Spleen (tissue), 11 donors: Measurements from ENCODE around the gene CD48. TPM values are rescaled to one million over a fixed set of nuclear protein-coding genes. Genes with fewer than 3 reads are reported as not detected.

Experiments
- DNase-seq: peaks from one replicate; pipeline ENCODE4 v3.0.0-alpha.2; 2020
- H3K27ac ChIP-seq, 8 donors: fragments of 200-600 bp; sonication (generic) in 7 of 8; 1 replicate in 4 of 8; 2 replicates in 4 of 8; pipeline versions ENCODE4 v1.5.0 to v1.8.0; 2016 to 2021; ENCODE audit warnings: inconsistent platforms in 4 of 8, mild to moderate bottlenecking in 4 of 8, moderate library complexity in 1 of 8
- H3K27me3 ChIP-seq, 7 donors: fragments of 200-600 bp; sonication (generic) in 6 of 7; replicated peaks in 1 of 7; 1 replicate in 4 of 7; 2 replicates in 3 of 7; pipeline versions ENCODE4 v1.5.0 to v1.8.0; 2016 to 2021; ENCODE audit warnings: inconsistent platforms in 3 of 7, mild to moderate bottlenecking in 1 of 7
- H3K36me3 ChIP-seq, 6 donors: fragments of 200-600 bp; sonication (generic) in 5 of 6; 1 replicate in 4 of 6; 2 replicates in 2 of 6; pipeline versions ENCODE4 v1.5.0 to v1.8.0; 2016 to 2021; ENCODE audit warnings: inconsistent platforms in 2 of 6
- H3K4me1 ChIP-seq, 6 donors: fragments of 200-600 bp; sonication (generic) in 5 of 6; 1 replicate in 3 of 6; 2 replicates in 3 of 6; pipeline versions ENCODE4 v1.5.0 to v1.8.0; 2016 to 2021; ENCODE audit warnings: inconsistent platforms in 3 of 6
- H3K4me3 ChIP-seq, 8 donors: fragments of 200-600 bp; sonication (generic) in 7 of 8; 1 replicate in 4 of 8; 2 replicates in 4 of 8; pipeline versions ENCODE4 v1.5.0 to v1.8.0; 2016 to 2021; ENCODE audit warnings: inconsistent platforms in 4 of 8, mild to moderate bottlenecking in 4 of 8, moderate library complexity in 2 of 8
- H3K9me3 ChIP-seq, 8 donors: fragments of 200-600 bp; sonication (generic) in 7 of 8; 1 replicate in 4 of 8; 2 replicates in 4 of 8; pipeline versions ENCODE4 v1.5.0 to v1.8.0; 2016 to 2021; ENCODE audit warnings: inconsistent platforms in 4 of 8
- CTCF ChIP-seq, 11 experiments: fragments of 200-600 bp in 7 of 11; fragments of 450-650 bp in 4 of 11; sonication (generic) in 4 of 11; IDR thresholded peaks in 8 of 11; conservative IDR thresholded peaks in 3 of 11; 1 replicate in 7 of 11; 2 replicates in 4 of 11; pipeline versions ENCODE4 v1.4.0 to v1.8.0; 2016 to 2021; ENCODE audit warnings: antibody characterized with exemption in 11 of 11, inconsistent platforms in 4 of 11, mild to moderate bottlenecking in 1 of 11
- POLR2A ChIP-seq, 3 donors: fragments of 450-650 bp; IDR thresholded peaks; one replicate each; pipeline ENCODE4 v1.5.1; 2017; ENCODE audit warnings: antibody characterized with exemption in 3 of 3, mild to moderate bottlenecking in 1 of 3
- POLR2AphosphoS5 ChIP-seq, 3 donors: sonication (generic); formaldehyde crosslinking; IDR thresholded peaks; one replicate each; pipeline ENCODE4 v1.5.1; 2017; ENCODE audit warnings: antibody characterized with exemption in 3 of 3
- WGBS, 5 donors: extraction: QIAGEN DNeasy Blood & Tissue Kit in 3 of 5; methylation state at CpG; one replicate each; pipeline versions ENCODE4 v1.1.5 to v1.1.7; 2013 to 2018; 5-methylcytosine and 5-hydroxymethylcytosine counted together
- intact Hi-C: fragments of 100-400 bp; cut with DNase I; formaldehyde crosslinking; loops from one replicate; pipeline ENCODE4 v1.15.0; 2023; ENCODE audit warnings: low total_unique reads
- polyA plus RNA-seq, 3 donors: library from polyadenylated mRNA; stranded (reverse); fragments of 200-250 nt; gene quantifications; one replicate each; pipeline ENCODE4 v1.2.1, GENCODE V29; 2013
- total RNA-seq, 7 donors: library from RNA; depleted of rRNA in 3 of 7; stranded (reverse); fragments of >200 nt in 3 of 7; fragmentation: NEBNext Ultra II Directional in 4 of 7; extraction: Animal tissue kit (Norgen Biotek cat#: 25700) in 4 of 7; gene quantifications; one replicate each; pipeline versions ENCODE4 v1.1.0 to v1.2.1, GENCODE V29; 2016 to 2021
- donor health status: healthy with polysubstance abuse.
- donor health status: DM: no; HTN: no; CAD: no; lungs with moderate emphysema.
- donor health status: DM: no; HTN: no; CAD: no.
- donor health status: Bipolar disorder and iron deficiency.
- donor health status: healthy.
- donor health status: DM: no; HTN: no; CAD: no.
- donor health status: DM: yes; HTN: yes; CAD: no.

Gene CD48
- total and polyA plus RNA-seq, 10 donors: 150 to 510 (median 248) TPM

DNA sequence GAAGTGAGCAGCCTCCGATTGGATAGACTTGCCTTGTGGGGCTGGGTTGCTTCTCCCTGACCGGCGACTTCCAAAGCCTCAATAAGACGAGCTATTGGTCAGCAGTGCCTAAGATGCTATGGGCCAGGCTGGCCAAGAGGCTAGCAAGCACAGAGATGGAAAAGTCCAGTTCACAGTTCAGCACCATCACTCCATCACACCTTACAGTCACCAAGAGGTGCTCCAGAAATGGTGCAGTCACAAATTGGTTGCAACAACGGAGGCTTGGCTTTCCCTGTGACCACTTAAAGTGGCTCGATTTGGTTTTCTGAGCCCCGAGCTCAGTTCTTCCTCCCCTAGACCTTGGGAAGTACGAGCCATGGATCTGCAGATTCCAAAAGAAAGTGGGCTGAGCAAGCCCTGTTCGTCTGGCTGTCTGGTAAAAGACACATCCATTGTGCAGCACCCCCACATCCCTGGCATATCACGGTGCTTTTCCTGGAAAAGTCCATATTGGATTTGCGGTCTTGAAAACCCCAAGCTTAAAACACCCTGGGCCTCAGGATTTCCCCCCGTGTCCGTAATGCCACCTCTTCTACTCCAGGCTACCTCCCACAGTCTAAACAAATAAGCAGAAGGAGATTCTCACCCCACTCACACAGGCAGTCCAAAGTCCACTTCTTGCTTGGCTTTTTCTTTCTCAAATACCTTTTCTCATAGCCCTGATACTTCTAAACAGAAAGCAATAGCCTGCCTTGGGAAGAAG lies 66.1 kb downstream of the CD48 start:
- no peak for DNase-seq
- peak overlapping the region; percentile 4 to 86 (median 76) for H3K27ac ChIP-seq
- intact Hi-C loops: no loop called here

GRCh38 chr1:160644399-160644798 lies 67.2 kb downstream of the CD48 start:
- peaks cover 18 to 94% (median 46%) of the 10 kb centered on the region in 6 donors for H3K4me1 ChIP-seq
- H3K27me3 ChIP-seq: no peaks in the 10 kb centered on the region
- no peak for TF ChIP-seq POLR2A (IDR thresholded peaks at IDR 0.05)
- no peak for TF ChIP-seq POLR2AphosphoS5 (IDR thresholded peaks at IDR 0.05)
- no peak for TF ChIP-seq CTCF (IDR thresholded peaks at IDR 0.05 in 8 of 11, conservative IDR thresholded peaks at IDR 0.05 in 3 of 11)
- intact Hi-C loops: no loop called here
- H3K36me3 ChIP-seq: no peaks in the 10 kb centered on the region
- peak overlapping the region in 5 of 8 donors; percentile 76 to 86 (median 77) for H3K27ac ChIP-seq
- DNase-seq: no peak
- no peaks in the 10 kb centered on the region for H3K9me3 ChIP-seq
- peak overlapping the region in 5 of 8 donors; percentile 25 to 64 (median 43) for H3K4me3 ChIP-seq

More for the DNA sequence above, 66.1 kb downstream of the CD48 start:
- Histone ChIP-seq H3K36me3 (no peaks in the 10 kb centered on the region), H3K27me3 (no peaks in the 10 kb centered on the region), H3K9me3 (no peaks in the 10 kb centered on the region), H3K4me3 (peak overlapping the region; percentile 19 to 64 (median 37)), H3K4me1 (peaks cover 12 to 88% (median 36%) of the 10 kb centered on the region in 6 donors)
- 66 to 81% (median 77%) methylated on average over 13 of the region's 13 CpGs for WGBS, 5 donors
- no peak for TF ChIP-seq CTCF (IDR thresholded peaks at IDR 0.05 in 8 of 11, conservative IDR thresholded peaks at IDR 0.05 in 3 of 11)
- no peak for TF ChIP-seq POLR2AphosphoS5 (IDR thresholded peaks at IDR 0.05)
- no peak for TF ChIP-seq POLR2A (IDR thresholded peaks at IDR 0.05)

GRCh38 chr1:160643138-160643537 lies 68.5 kb downstream of the CD48 start:
- intact Hi-C loops: no loop called here
- H3K4me1 ChIP-seq: peaks cover 18 to 98% (median 59%) of the 10 kb centered on the region in 6 donors
- no peak for TF ChIP-seq POLR2A (IDR thresholded peaks at IDR 0.05)
- TF ChIP-seq CTCF (IDR thresholded peaks at IDR 0.05 in 8 of 11, conservative IDR thresholded peaks at IDR 0.05 in 3 of 11): no peak
- no peak for TF ChIP-seq POLR2AphosphoS5 (IDR thresholded peaks at IDR 0.05)
- peak overlapping the region in 2 of 8 donors; percentile 1 to 64 for H3K4me3 ChIP-seq
- H3K9me3 ChIP-seq: no peaks in the 10 kb centered on the region
- no peak for DNase-seq
- no peaks in the 10 kb centered on the region for H3K27me3 ChIP-seq
- WGBS, 5 donors: 83 to 91% (median 86%) methylated on average over 5 of the region's 5 CpGs
- H3K27ac ChIP-seq: peak overlapping the region in 5 of 8 donors; percentile 25 to 86 (median 82)
- H3K36me3 ChIP-seq: no peaks in the 10 kb centered on the region

GRCh38 chr1:160642281-160642644 lies 69.4 kb downstream of the CD48 start:
- H3K9me3 ChIP-seq: no peaks in the 10 kb centered on the region
- 82 to 95% (median 93%) methylated on average over 2 of the region's 2 CpGs for WGBS, 5 donors
- H3K36me3 ChIP-seq: peaks cover 0 to 2% (median 0%) of the 10 kb centered on the region in 6 donors
- no peaks in the 10 kb centered on the region for H3K27me3 ChIP-seq
- H3K27ac ChIP-seq: peak overlapping the region in 7 of 8 donors; percentile 11 to 86 (median 76)
- TF ChIP-seq POLR2AphosphoS5 (IDR thresholded peaks at IDR 0.05) (no peak), CTCF (IDR thresholded peaks at IDR 0.05 in 8 of 11, conservative IDR thresholded peaks at IDR 0.05 in 3 of 11) (no peak), POLR2A (IDR thresholded peaks at IDR 0.05) (no peak)
- no peak for DNase-seq
- intact Hi-C loops: no loop called here
- peak overlapping the region in 1 of 8 donors; percentile 64 for H3K4me3 ChIP-seq
- peaks cover 25 to 98% (median 64%) of the 10 kb centered on the region in 6 donors for H3K4me1 ChIP-seq
